ENCODE results near the gene C17orf100. TPM values are rescaled to one million over a fixed set of nuclear protein-coding genes. Genes with fewer than 3 reads are reported as not detected.

Gene C17orf100
- total RNA-seq = 0.37 and 0.39 TPM in 2 replicates

GRCh38 chr17:6651354-6651918, at the start of gene C17orf100, which contains the start of gene MED31:
TSS of gene C17orf100 (plus strand) at chr17:6651762. CDS start at chr17:6651914, 152 bp downstream.
TSS of gene MED31 (minus strand) at chr17:6651605. CDS start at chr17:6651528, 77 bp downstream.

GRCh38 chr17:6640536-6641246, 10.9 kb upstream of the C17orf100 start, which contains the start of the genes KIAA0753 and TXNDC17:
TSS of gene KIAA0753 (minus strand) at chr17:6640711. CDS start at chr17:6635103, 5,608 bp downstream.
TSS of gene TXNDC17 (plus strand) at chr17:6641060. CDS start at chr17:6641083, 23 bp downstream.

Small RNAs within 50 kb of the gene (small RNA-seq; reads per million reads assigned to genes)
- gene MIR4520-1 = not detected

Other genes starting within 250 kb of the C17orf100 start
- gene AIPL1, start 216.6 kb upstream of the C17orf100 start, total RNA-seq = not detected in 2 replicates
- 21.7 and 22.0 TPM in 2 replicates for gene PIMREG, start 207.3 kb upstream of the C17orf100 start, total RNA-seq
- gene PITPNM3, start 95.2 kb upstream of the C17orf100 start, total RNA-seq = 0.37 and 0.78 TPM in 2 replicates
- 19.8 and 20.3 TPM in 2 replicates for gene KIAA0753, start 11.1 kb upstream of the C17orf100 start, total RNA-seq
- gene TXNDC17, start 10.7 kb upstream of the C17orf100 start, total RNA-seq = 75.7 and 109 TPM in 2 replicates
- gene MED31, start 157 bp upstream of the C17orf100 start, total RNA-seq = 6.6 and 9.8 TPM in 2 replicates
- gene SLC13A5, start 61.6 kb downstream of the C17orf100 start, total RNA-seq = not detected in 2 replicates
- 4.3 and 12.1 TPM in 2 replicates for gene XAF1, start 104.3 kb downstream of the C17orf100 start, total RNA-seq
- under 0.01 TPM in 1 of 2 replicates, not detected in the other for gene FBXO39, start 124.5 kb downstream of the C17orf100 start, total RNA-seq
- gene TEKT1, start 180.0 kb downstream of the C17orf100 start, total RNA-seq = not detected in 2 replicates